HepG2 (cell line): Measurements from ENCODE around the gene STRN4. TPM values are rescaled to one million over a fixed set of nuclear protein-coding genes. Genes with fewer than 3 reads are reported as not detected.
A peak's percentile ranks its signal among the peaks of the same experiment; 100 is the strongest.

ENCODE experiments used
- AHDC1 ChIP-seq: sonication (generic); formaldehyde crosslinking; IDR thresholded peaks from 2 replicates; pipeline ENCODE4 v1.5.1; 2020; ENCODE audit warnings: mild to moderate bottlenecking, missing genetic modification reagents, borderline replicate concordance
- HDAC2 ChIP-seq: sonication (generic); formaldehyde crosslinking; IDR thresholded peaks from 2 replicates; pipeline ENCODE4 v1.4.0; 2020; ENCODE audit warnings: missing genetic modification reagents
- IRF1 ChIP-seq: sonication (generic); formaldehyde crosslinking; IDR thresholded peaks from 2 replicates; pipeline ENCODE4 v1.4.0; 2020; ENCODE audit warnings: low read depth, mild to moderate bottlenecking, missing genetic modification reagents
- TRAFD1 ChIP-seq: sonication (generic); formaldehyde crosslinking; IDR thresholded peaks from 2 replicates; pipeline ENCODE4 v1.5.1; 2020; ENCODE audit warnings: missing genetic modification reagents, mild to moderate bottlenecking, borderline replicate concordance
- ZMYM2 ChIP-seq: sonication (generic); formaldehyde crosslinking; IDR thresholded peaks from 2 replicates; pipeline ENCODE4 v1.8.0; 2022; ENCODE audit warnings: mild to moderate bottlenecking, missing genetic modification reagents
- ZNF44 ChIP-seq: sonication (generic); formaldehyde crosslinking; IDR thresholded peaks from 2 replicates; pipeline ENCODE4 v1.5.1; 2020; ENCODE audit warnings: mild to moderate bottlenecking, missing genetic modification reagents
- ZNF687 ChIP-seq: sonication (generic); formaldehyde crosslinking; IDR thresholded peaks from 2 replicates; pipeline ENCODE4 v1.5.1; 2020; ENCODE audit warnings: mild to moderate bottlenecking, missing genetic modification reagents, moderate library complexity
- polyA plus RNA-seq, 8 experiments: library from polyadenylated mRNA; depleted of rRNA in 3 of 8; stranded (reverse) in 7 of 8; unstranded in 1 of 8; fragments of >200 nt; fragmentation: Illumina TruSeq in 4 of 8; extraction: Trizol in 4 of 8; gene quantifications; 2 replicates each; pipeline versions ENCODE4 v1.2.1 to v1.2.3, GENCODE V29; 2011 to 2016; ENCODE audit warnings: low read depth in 4 of 8, missing spikeins in 1 of 8, mixed read lengths in 1 of 8; ENCODE audit not compliant: insufficient read depth in 1 of 8
- total RNA-seq, 5 experiments: library from RNA; depleted of rRNA; stranded (reverse); fragments of >200 nt; fragmentation: Illumina TruSeq; extraction: Trizol; gene quantifications; 2 replicates each; pipeline ENCODE4 v1.2.3, GENCODE V29; 2016; ENCODE audit warnings: low read depth in 1 of 5
- TF ChIP-seq, protein P1 (sequence below): sonication (generic); formaldehyde crosslinking; IDR thresholded peaks from 2 replicates; pipeline ENCODE4 v1.5.0; 2020; ENCODE audit warnings: mild to moderate bottlenecking, missing genetic modification reagents, borderline replicate concordance
- TF ChIP-seq, protein P2 (sequence below): sonication (generic); IDR thresholded peaks from 2 replicates; pipeline ENCODE4 v1.6.1; 2016; ENCODE audit warnings: low read depth, borderline replicate concordance

Gene STRN4
- total and polyA plus RNA-seq, 2 of the 13 experiments (the other 11 are each of a cell fraction or from before 2014, with no cell fraction given): 43.1 to 57.3 TPM

DNA sequence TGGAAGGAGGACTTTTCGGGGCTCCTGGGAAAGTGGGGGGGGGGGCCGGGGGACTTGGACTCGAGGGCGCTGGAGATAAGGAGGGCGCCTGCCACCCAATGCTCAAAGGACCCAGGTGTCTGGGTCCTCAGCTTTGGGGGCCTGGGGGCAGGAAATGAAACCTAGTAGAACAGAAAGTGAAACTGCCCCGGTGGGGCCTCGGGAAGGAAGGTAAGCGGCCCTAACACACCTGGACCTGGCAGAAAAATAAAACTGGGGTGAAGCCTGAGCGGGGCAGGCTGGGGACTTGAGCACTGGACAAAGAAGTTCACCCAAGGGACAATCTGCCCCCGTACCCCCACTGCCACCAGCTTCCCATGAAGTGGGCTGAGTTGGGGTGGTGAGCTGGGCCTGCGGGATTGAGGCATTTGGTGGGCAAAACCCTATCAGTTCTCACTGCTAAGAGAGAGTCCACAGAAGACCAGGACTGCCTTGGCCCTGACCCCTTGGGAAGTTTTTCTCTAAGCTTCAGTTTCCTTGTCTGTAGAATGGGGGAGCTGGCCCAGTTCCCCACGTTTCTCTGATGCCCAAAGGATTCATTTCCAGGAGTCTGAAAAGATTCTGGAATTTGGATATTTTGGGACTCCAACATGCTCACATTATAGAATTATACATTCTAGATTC lies 31.7 kb downstream of the STRN4 start (continued):
- TF ChIP-seq IRF1 (CRISPR knock-in tag) (peak; percentile 98), HDAC2 (no peak), TRAFD1 (CRISPR knock-in tag) (no peak), ZNF687 (CRISPR knock-in tag) (peak; percentile 10), AHDC1 (CRISPR knock-in tag) (no peak), ZMYM2 (CRISPR knock-in tag) (no peak), ZNF44 (CRISPR knock-in tag) (no peak)
- TF ChIP-seq, protein P1, sequence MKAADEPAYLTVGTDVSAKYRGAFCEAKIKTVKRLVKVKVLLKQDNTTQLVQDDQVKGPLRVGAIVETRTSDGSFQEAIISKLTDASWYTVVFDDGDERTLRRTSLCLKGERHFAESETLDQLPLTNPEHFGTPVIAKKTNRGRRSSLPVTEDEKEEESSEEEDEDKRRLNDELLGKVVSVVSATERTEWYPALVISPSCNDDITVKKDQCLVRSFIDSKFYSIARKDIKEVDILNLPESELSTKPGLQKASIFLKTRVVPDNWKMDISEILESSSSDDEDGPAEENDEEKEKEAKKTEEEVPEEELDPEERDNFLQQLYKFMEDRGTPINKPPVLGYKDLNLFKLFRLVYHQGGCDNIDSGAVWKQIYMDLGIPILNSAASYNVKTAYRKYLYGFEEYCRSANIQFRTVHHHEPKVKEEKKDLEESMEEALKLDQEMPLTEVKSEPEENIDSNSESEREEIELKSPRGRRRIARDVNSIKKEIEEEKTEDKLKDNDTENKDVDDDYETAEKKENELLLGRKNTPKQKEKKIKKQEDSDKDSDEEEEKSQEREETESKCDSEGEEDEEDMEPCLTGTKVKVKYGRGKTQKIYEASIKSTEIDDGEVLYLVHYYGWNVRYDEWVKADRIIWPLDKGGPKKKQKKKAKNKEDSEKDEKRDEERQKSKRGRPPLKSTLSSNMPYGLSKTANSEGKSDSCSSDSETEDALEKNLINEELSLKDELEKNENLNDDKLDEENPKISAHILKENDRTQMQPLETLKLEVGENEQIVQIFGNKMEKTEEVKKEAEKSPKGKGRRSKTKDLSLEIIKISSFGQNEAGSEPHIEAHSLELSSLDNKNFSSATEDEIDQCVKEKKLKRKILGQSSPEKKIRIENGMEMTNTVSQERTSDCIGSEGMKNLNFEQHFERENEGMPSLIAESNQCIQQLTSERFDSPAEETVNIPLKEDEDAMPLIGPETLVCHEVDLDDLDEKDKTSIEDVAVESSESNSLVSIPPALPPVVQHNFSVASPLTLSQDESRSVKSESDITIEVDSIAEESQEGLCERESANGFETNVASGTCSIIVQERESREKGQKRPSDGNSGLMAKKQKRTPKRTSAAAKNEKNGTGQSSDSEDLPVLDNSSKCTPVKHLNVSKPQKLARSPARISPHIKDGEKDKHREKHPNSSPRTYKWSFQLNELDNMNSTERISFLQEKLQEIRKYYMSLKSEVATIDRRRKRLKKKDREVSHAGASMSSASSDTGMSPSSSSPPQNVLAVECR (CRISPR knock-in tag): 0 out of 2 replicates have a peak, but pooled peaks have one; percentile 3
- TF ChIP-seq, protein P2, sequence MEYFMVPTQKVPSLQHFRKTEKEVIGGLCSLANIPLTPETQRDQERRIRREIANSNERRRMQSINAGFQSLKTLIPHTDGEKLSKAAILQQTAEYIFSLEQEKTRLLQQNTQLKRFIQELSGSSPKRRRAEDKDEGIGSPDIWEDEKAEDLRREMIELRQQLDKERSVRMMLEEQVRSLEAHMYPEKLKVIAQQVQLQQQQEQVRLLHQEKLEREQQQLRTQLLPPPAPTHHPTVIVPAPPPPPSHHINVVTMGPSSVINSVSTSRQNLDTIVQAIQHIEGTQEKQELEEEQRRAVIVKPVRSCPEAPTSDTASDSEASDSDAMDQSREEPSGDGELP: 0 out of 2 replicates have a peak, but pooled peaks have one; percentile 13
